ENCODE measurements around the gene LEMD3. TPM values are rescaled to one million over a fixed set of nuclear protein-coding genes. Genes with fewer than 3 reads are reported as not detected.

Gene LEMD3
- polyA plus RNA-seq, 1 donor (not counting 4 experiments of a cell fraction or from before 2014, with no cell fraction given) = 21.8 TPM

DNA sequence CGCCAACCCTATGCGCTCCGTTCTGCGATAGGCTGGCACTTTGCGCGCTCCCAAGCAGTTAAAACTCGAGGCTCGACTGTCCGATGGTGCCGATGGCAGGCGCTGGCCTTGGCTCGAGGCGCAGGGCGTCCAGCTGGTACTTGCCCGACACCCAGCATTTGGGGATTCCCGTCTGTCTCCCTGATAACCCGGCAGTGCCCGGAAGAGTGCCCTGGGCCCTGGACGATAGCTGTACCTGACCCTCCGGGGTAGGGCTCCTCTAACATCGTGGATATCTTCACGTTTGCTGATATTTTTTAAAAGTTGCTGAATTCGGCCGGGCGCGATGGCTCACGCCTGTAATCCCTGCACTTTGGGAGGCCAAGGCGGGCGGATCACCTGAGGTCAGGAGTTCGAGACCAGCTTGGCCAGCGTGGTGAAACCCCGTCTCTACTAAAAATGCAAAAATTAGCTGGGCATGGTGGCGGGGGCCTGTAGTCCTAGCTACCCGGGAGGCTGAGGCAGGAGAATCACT lies 47.4 kb upstream of the LEMD3 start:
- dilution Hi-C loops (cut with MboI; ENCODE audit: extremely low pct_ligation_motif_present, low sequenced_read_pairs) = no loop called here

GRCh38 chr12:65122703-65123102 lies 46.7 kb upstream of the LEMD3 start:
- no peaks in the 10 kb centered on the region for H3K9me3 ChIP-seq (ENCODE audit: control insufficient read depth, low read depth, low read length)
- H3K9ac ChIP-seq (ENCODE audit: control insufficient read depth, extremely low read depth, insufficient read depth, low read length) = no peak overlapping the region
- H4K20me1 ChIP-seq (ENCODE audit: control insufficient read depth, extremely low read depth, insufficient read depth, low read length) = no peaks in the 10 kb centered on the region
- H3K4me2 ChIP-seq (ENCODE audit: control insufficient read depth, extremely low read depth, insufficient read depth, low read depth, low read length) = no peak overlapping the region
- TF ChIP-seq, protein P1, sequence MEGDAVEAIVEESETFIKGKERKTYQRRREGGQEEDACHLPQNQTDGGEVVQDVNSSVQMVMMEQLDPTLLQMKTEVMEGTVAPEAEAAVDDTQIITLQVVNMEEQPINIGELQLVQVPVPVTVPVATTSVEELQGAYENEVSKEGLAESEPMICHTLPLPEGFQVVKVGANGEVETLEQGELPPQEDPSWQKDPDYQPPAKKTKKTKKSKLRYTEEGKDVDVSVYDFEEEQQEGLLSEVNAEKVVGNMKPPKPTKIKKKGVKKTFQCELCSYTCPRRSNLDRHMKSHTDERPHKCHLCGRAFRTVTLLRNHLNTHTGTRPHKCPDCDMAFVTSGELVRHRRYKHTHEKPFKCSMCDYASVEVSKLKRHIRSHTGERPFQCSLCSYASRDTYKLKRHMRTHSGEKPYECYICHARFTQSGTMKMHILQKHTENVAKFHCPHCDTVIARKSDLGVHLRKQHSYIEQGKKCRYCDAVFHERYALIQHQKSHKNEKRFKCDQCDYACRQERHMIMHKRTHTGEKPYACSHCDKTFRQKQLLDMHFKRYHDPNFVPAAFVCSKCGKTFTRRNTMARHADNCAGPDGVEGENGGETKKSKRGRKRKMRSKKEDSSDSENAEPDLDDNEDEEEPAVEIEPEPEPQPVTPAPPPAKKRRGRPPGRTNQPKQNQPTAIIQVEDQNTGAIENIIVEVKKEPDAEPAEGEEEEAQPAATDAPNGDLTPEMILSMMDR (optimal IDR thresholded peaks at IDR 0.05 in 1 of 3, IDR thresholded peaks at IDR 0.05 in 1 of 3, conservative IDR thresholded peaks at IDR 0.05 in 1 of 3; ENCODE audit: extremely low read depth in 1 of 3, insufficient read depth in 2 of 3, low read length in 3 of 3) = no peak
- no peak for TF ChIP-seq EZH2 (IDR thresholded peaks at IDR 0.05; ENCODE audit: low read length)
- dilution Hi-C loops (cut with MboI; ENCODE audit: extremely low pct_ligation_motif_present, low sequenced_read_pairs) = no loop called here
- no peaks in the 10 kb centered on the region for H3K79me2 ChIP-seq (ENCODE audit: control insufficient read depth, insufficient read depth, low read length)
- H3K9me1 ChIP-seq (ENCODE audit: control insufficient read depth, extremely low read depth, insufficient read depth, low read length) = no peaks in the 10 kb centered on the region
- H2AFZ ChIP-seq (ENCODE audit: control insufficient read depth, low read length) = no peak overlapping the region
- no peak overlapping the region for H3K4me3 ChIP-seq (ENCODE audit: control insufficient read depth in 2 of 3, extremely low read depth in 1 of 3, insufficient read depth in 2 of 3, low read depth in 1 of 3, low read length in 3 of 3)
- DNase-seq (ENCODE audit: low read depth, low spot score) = no peak
- H3K4me1 ChIP-seq (ENCODE audit: control insufficient read depth, extremely low read depth, insufficient read depth, low read length) = no peaks in the 10 kb centered on the region
- H3K36me3 ChIP-seq (ENCODE audit: control insufficient read depth in 2 of 2, extremely low read depth in 1 of 2, insufficient read depth in 2 of 2, low read length in 2 of 2) = no peaks in the 10 kb centered on the region
- H3K27ac ChIP-seq (ENCODE audit: control insufficient read depth, insufficient read depth, low read length) = no peak overlapping the region
- no peak for FAIRE-seq
- H3K27me3 ChIP-seq (ENCODE audit: control insufficient read depth, extremely low read depth, insufficient read depth, low read length) = peaks cover 58% of the 10 kb centered on the region

More for the DNA sequence above, 47.4 kb upstream of the LEMD3 start:
- no peak for TF ChIP-seq EZH2 (IDR thresholded peaks at IDR 0.05; ENCODE audit: low read length)
- TF ChIP-seq, protein P1 (optimal IDR thresholded peaks at IDR 0.05 in 1 of 3, IDR thresholded peaks at IDR 0.05 in 1 of 3, conservative IDR thresholded peaks at IDR 0.05 in 1 of 3; ENCODE audit: extremely low read depth in 1 of 3, insufficient read depth in 2 of 3, low read length in 3 of 3) = no peak
- DNase-seq (ENCODE audit: low read depth, low spot score) = no peak
- no peak overlapping the region for H3K9ac ChIP-seq (ENCODE audit: control insufficient read depth, extremely low read depth, insufficient read depth, low read length)
- no peak overlapping the region for H3K4me2 ChIP-seq (ENCODE audit: control insufficient read depth, extremely low read depth, insufficient read depth, low read depth, low read length)
- H3K27ac ChIP-seq (ENCODE audit: control insufficient read depth, insufficient read depth, low read length) = no peak overlapping the region
- no peaks in the 10 kb centered on the region for H4K20me1 ChIP-seq (ENCODE audit: control insufficient read depth, extremely low read depth, insufficient read depth, low read length)
- FAIRE-seq = no peak
- no peaks in the 10 kb centered on the region for H3K4me1 ChIP-seq (ENCODE audit: control insufficient read depth, extremely low read depth, insufficient read depth, low read length)
- H3K9me3 ChIP-seq (ENCODE audit: control insufficient read depth, low read depth, low read length) = no peaks in the 10 kb centered on the region
- peaks cover 61% of the 10 kb centered on the region for H3K27me3 ChIP-seq (ENCODE audit: control insufficient read depth, extremely low read depth, insufficient read depth, low read length)
- H2AFZ ChIP-seq (ENCODE audit: control insufficient read depth, low read length) = no peak overlapping the region
- H3K4me3 ChIP-seq (ENCODE audit: control insufficient read depth in 2 of 3, extremely low read depth in 1 of 3, insufficient read depth in 2 of 3, low read depth in 1 of 3, low read length in 3 of 3) = no peak overlapping the region
- H3K36me3 ChIP-seq (ENCODE audit: control insufficient read depth in 2 of 2, extremely low read depth in 1 of 2, insufficient read depth in 2 of 2, low read length in 2 of 2) = no peaks in the 10 kb centered on the region
- H3K79me2 ChIP-seq (ENCODE audit: control insufficient read depth, insufficient read depth, low read length) = no peaks in the 10 kb centered on the region
- H3K9me1 ChIP-seq (ENCODE audit: control insufficient read depth, extremely low read depth, insufficient read depth, low read length) = no peaks in the 10 kb centered on the region
